Loucy (cell line): ENCODE results near the gene NAV2.

Experiments used
- H2AFZ ChIP-seq: fragments of 200-600 bp; sonication (generic); 2 replicates; pipeline ENCODE4 v1.6.0; 2016; ENCODE audit warnings: antibody characterized with exemption, mild to moderate bottlenecking, low read length, moderate library complexity
- H3F3A ChIP-seq: fragments of 200-600 bp; 2 replicates; pipeline ENCODE4 v1.6.0; 2016; ENCODE audit warnings: antibody characterized with exemption, low read depth, mild to moderate bottlenecking
- H3K27me3 ChIP-seq: fragments of 200-600 bp; sonication (generic); 2 replicates; pipeline ENCODE4 v1.6.1; 2014; ENCODE audit warnings: low read length, mild to moderate bottlenecking; ENCODE audit not compliant: insufficient read depth, poor library complexity, severe bottlenecking
- H3K36me3 ChIP-seq: fragments of 200-600 bp; sonication (generic); 2 replicates; pipeline ENCODE4 v1.6.1; 2016; ENCODE audit warnings: low read length; ENCODE audit not compliant: insufficient read depth
- H3K4me1 ChIP-seq: fragments of 200-600 bp; sonication (generic); 2 replicates; pipeline ENCODE4 v1.5.1; 2014; ENCODE audit warnings: low read length, mild to moderate bottlenecking; ENCODE audit not compliant: insufficient read depth, poor library complexity, severe bottlenecking
- H3K4me2 ChIP-seq: fragments of 200-600 bp; sonication (generic); 2 replicates; pipeline ENCODE4 v1.6.0; 2014; ENCODE audit warnings: antibody characterized with exemption, low read length, low read depth, mild to moderate bottlenecking; ENCODE audit not compliant: poor library complexity, severe bottlenecking
- H3K4me3 ChIP-seq: fragments of 200-600 bp; sonication (generic); 2 replicates; pipeline ENCODE4 v1.5.1; 2014; ENCODE audit warnings: low read length, mild to moderate bottlenecking, mixed read lengths; ENCODE audit not compliant: poor library complexity, severe bottlenecking
- H3K79me2 ChIP-seq: fragments of 200-600 bp; sonication (generic); 2 replicates; pipeline ENCODE4 v1.6.1; 2014; ENCODE audit warnings: low read length; ENCODE audit not compliant: insufficient read depth
- H3K9ac ChIP-seq: fragments of 200-600 bp; sonication (generic); 2 replicates; pipeline ENCODE4 v1.6.0; 2014; ENCODE audit warnings: mild to moderate bottlenecking, low read depth, low read length, moderate library complexity; ENCODE audit not compliant: poor library complexity, severe bottlenecking
- H3K9me2 ChIP-seq: fragments of 200-600 bp; sonication (generic); replicated peaks from 2 replicates; pipeline ENCODE4 v1.6.1; 2016; ENCODE audit warnings: low read depth, low read length, mixed read lengths
- H3K9me3 ChIP-seq: fragments of 200-600 bp; sonication (generic); 2 replicates; pipeline ENCODE4 v1.6.1; 2014; ENCODE audit warnings: mild to moderate bottlenecking, antibody characterized with exemption, low read length, low read depth; ENCODE audit not compliant: insufficient read depth
- H4K20me1 ChIP-seq: fragments of 200-600 bp; sonication (generic); 2 replicates; pipeline ENCODE4 v1.6.0; 2014; ENCODE audit warnings: antibody characterized with exemption, low read length, mild to moderate bottlenecking; ENCODE audit not compliant: insufficient read depth, poor library complexity, severe bottlenecking
- CTCF ChIP-seq: fragments of 200-600 bp; sonication (generic); conservative IDR thresholded peaks from 2 replicates; pipeline ENCODE4 v1.5.1; 2014; ENCODE audit warnings: mild to moderate bottlenecking, antibody characterized with exemption, low read length
- EZH2phosphoT487 ChIP-seq: fragments of 200-600 bp; IDR thresholded peaks from 2 replicates; pipeline ENCODE4 v1.6.1; 2018; ENCODE audit warnings: antibody characterized with exemption, mild to moderate bottlenecking, moderate library complexity, borderline replicate concordance

NAV2 gene

GRCh38 chr11:19907008-19907579 lies 194.5 kb downstream of the NAV2 start:
- Histone ChIP-seq H3K9ac (no peak overlapping the region), H3K4me1 (no peaks in the 10 kb centered on the region), H4K20me1 (no peaks in the 10 kb centered on the region), H3K9me3 (no peaks in the 10 kb centered on the region), H3K9me2 (no peaks in the 10 kb centered on the region), H3K36me3 (no peaks in the 10 kb centered on the region), H3K4me2 (no peak overlapping the region), H3K4me3 (no peak overlapping the region), H3F3A (no peaks in the 10 kb centered on the region), H2AFZ (no peak overlapping the region), H3K27me3 (no peaks in the 10 kb centered on the region), H3K79me2 (no peaks in the 10 kb centered on the region)
- TF ChIP-seq CTCF: no peak
- TF ChIP-seq EZH2phosphoT487: no peak

GRCh38 chr11:19907839-19908238 lies 195.2 kb downstream of the NAV2 start:
- Histone ChIP-seq H3K4me2 (no peak overlapping the region), H3K4me1 (no peaks in the 10 kb centered on the region), H3K9me3 (no peaks in the 10 kb centered on the region), H3K4me3 (no peak overlapping the region), H3K9ac (no peak overlapping the region), H3K9me2 (no peaks in the 10 kb centered on the region), H3F3A (no peaks in the 10 kb centered on the region), H3K79me2 (no peaks in the 10 kb centered on the region), H2AFZ (no peak overlapping the region), H4K20me1 (no peaks in the 10 kb centered on the region), H3K36me3 (no peaks in the 10 kb centered on the region), H3K27me3 (no peaks in the 10 kb centered on the region)
- TF ChIP-seq CTCF (no peak), EZH2phosphoT487 (no peak)

GRCh38 chr11:19910931-19911330 lies 198.3 kb downstream of the NAV2 start:
- no peak overlapping the region for H3K9ac ChIP-seq
- H4K20me1 ChIP-seq: no peaks in the 10 kb centered on the region
- H3K4me2 ChIP-seq: no peak overlapping the region
- no peaks in the 10 kb centered on the region for H3F3A ChIP-seq
- H3K9me2 ChIP-seq: no peaks in the 10 kb centered on the region
- no peak overlapping the region for H2AFZ ChIP-seq
- no peaks in the 10 kb centered on the region for H3K9me3 ChIP-seq
- H3K36me3 ChIP-seq: no peaks in the 10 kb centered on the region
- no peak for TF ChIP-seq EZH2phosphoT487
- TF ChIP-seq CTCF: no peak
- no peaks in the 10 kb centered on the region for H3K27me3 ChIP-seq
- no peaks in the 10 kb centered on the region for H3K4me1 ChIP-seq
- H3K79me2 ChIP-seq: no peaks in the 10 kb centered on the region
- H3K4me3 ChIP-seq: no peak overlapping the region
